Adrenal gland (tissue), 5 donors: ENCODE results near the gene SLC6A14.

Experiments used
- CTCF ChIP-seq, 6 experiments: fragments of 450-650 bp in 4 of 6; fragments of 200-600 bp in 2 of 6; sonication (generic) in 1 of 6; IDR thresholded peaks; 1 replicate in 5 of 6; 2 replicates in 1 of 6; pipeline versions ENCODE4 v1.5.1 to v1.8.0; 2016 to 2021; ENCODE audit warnings: antibody characterized with exemption in 6 of 6, mild to moderate bottlenecking in 2 of 6, moderate library complexity in 1 of 6
- POLR2A ChIP-seq, 2 donors: fragments of 450-650 bp; IDR thresholded peaks; one replicate each; pipeline ENCODE4 v1.6.1; 2017; ENCODE audit warnings: antibody characterized with exemption in 2 of 2, mild to moderate bottlenecking in 2 of 2, moderate library complexity in 1 of 2
- donor health status: DM: no; HTN: no; CAD: no.

- TF ChIP-seq CTCF (IDR thresholded peaks at IDR 0.05) (peak in 3 of 6 experiments; percentile 6 to 43 (median 17)), POLR2A (IDR thresholded peaks at IDR 0.05) (no peak)
These were observed 53.7 kb downstream of the SLC6A14 start for GRCh38 chrX:116490104-116490503.
